Activated naive CD8-positive, alpha-beta T cell treated with anti-CD3 and anti-CD28 coated beads, Interleukin-2, amount 50 U/mL, for 16 hours (primary cell): ENCODE data around the gene PPP4R3A.
"Not testable (repeated sequence)": the region's sequence is repeated elsewhere in the genome, so short reads cannot be mapped to it uniquely, and the experiment has no call there.

Experiments used
- DNase-seq: peaks from one replicate; pipeline ENCODE4 v3.0.0-alpha.2; 2020; ENCODE audit warnings: low read depth, low spot score

PPP4R3A gene

DNA sequence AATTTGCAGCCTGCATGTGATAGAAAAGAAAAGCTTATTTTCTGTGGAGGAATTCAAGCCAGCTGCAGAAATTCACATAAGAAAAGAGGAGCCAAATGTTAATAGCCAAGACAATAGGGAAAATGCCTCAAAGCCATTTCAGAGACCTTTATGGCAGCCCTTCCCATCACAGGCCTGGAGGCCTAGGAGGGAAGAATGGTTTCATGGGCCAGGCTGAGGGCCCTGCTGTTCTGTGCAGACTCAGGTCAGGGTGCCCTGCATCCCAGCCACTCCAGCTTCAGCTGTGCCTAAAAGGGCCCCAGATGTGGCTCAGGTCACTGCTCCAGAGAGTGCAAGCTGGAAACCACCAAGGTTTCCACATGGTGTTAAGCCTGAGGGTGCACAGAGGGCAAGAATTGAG lies 71.3 kb downstream of the PPP4R3A start:
- no peak for DNase-seq

DNA sequence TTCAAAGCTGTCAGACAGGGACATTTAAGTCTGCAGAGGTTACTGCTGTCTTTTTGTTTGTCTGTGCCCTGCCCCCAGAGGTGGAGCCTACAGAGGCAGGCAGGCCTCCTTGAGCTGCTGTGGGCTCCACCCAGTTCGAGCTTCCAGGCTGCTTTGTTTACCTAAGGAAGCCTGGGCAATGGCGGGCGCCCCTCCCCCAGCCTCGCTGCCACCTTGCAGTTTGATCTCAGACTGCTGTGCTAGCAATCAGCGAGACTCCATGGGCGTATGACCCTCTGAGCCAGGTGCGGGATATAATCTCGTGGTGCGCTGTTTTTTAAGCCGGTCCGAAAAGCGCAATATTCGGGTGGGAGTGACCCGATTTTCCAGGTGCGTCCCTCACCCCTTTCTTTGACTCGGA lies 73.8 kb downstream of the PPP4R3A start:
- DNase-seq = not testable (repeated sequence)

DNA sequence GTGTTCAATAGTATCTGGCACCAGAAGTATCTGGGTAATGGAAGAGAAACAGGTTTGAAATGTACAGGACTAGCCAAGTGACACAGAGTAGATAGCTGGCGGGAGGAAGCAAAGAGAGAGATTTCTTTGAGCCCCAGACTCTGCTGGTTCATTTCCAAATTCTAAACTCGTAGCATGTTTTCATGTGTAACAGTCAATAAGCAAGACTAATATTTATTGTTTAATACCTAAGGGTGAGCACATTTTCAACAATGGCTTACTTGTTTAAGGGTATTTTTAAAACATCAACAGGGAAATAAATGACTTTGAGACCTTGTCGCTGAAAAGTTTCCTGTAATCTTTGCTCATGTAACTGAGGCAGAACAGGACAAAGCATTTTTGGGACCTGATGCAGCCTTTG lies 80.7 kb downstream of the PPP4R3A start:
- no peak for DNase-seq

DNA sequence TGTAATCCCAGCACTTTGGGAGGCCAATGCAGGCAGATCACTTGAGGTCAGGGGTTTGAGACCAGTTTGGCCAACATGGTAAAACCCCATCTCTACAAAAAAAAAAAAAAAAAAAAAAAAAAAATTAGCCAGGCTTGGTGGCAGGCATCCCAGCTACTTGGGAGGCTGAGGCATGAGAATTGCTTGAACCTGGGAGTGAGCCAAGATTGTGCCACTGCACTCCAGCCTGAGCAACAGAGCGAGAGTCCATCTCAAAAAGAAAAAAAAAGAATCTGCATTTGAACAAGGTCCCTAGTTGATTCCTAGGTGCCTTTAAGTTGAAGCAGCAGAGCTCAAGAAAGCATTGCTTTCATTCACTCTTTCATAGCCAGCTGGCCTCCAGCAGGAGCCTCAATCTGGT lies 81.2 kb downstream of the PPP4R3A start:
- DNase-seq = not testable (repeated sequence)

DNA sequence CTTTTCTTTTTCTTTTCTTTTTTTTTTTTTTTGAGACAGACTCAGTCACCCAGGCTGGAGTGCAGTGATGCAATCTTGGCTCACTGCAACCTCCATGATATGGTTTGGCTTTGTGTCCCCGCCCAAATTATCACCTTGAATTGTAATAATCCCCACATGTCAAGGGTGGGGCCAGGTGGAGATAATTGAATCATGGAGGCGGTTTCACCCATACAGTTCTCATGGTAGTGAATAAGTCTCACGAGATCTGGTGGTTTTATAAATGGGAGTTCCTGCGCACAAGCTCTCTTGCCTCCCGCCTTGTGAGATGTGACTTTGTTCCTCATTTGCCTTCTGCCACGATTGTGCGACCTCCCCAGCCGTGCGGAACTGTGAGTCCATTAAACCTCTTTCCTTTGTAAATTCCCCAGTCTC lies 84.6 kb downstream of the PPP4R3A start:
- DNase-seq = not testable (repeated sequence)

DNA sequence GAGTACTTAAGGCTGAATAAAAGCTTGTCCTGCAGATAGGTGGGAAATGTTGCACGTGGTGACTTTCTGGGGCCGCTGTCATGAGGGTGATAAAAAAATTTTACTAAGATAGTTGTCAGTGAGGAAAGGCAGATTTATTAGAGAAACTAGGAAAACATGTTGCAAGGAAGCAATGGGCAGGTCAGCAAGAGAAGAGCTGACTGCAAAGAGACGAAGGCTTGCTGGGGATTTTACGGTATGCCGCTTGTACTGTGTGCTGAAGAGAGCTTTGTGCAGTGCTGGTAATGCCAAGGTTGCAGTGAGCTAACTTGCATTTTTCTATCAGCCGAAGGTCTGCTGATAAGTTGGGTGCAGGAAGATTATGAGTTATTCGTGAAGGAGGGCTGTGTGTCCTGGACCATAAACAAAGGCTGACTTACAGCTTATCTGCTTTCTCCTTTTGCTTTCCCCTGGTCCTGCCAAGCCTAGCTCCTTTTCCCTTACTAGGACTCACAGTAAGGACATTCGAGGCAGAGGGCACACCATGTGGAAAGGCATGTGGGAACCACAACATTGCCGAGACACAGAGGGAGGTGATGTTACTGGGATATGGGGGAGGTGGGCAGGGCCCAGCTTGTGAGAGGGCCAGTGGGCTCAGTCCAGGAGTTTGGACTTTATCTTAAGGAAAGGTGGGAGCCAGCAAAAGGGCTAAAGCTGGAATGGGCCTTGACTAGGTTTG lies 85.1 kb downstream of the PPP4R3A start:
- no peak for DNase-seq

DNA sequence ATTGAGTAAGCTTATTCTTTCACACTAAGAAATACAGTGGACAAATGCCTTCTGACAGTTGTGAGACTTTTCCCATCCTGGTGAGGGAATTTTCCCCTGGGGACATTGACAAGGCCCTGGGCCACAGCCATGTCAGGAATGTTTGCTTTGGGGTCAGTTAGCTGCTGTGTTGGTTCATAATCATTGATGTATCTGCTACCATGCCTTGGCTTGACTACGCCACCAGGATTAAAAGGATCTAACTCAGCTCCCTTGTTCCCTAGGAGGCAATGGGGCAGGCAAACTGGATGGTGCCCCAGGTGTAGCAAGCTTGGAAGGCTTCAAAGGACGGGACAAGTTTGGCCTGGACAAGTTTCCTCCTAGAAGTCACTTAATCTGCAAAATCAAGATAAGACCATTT lies 89.4 kb downstream of the PPP4R3A start:
- no peak for DNase-seq

DNA sequence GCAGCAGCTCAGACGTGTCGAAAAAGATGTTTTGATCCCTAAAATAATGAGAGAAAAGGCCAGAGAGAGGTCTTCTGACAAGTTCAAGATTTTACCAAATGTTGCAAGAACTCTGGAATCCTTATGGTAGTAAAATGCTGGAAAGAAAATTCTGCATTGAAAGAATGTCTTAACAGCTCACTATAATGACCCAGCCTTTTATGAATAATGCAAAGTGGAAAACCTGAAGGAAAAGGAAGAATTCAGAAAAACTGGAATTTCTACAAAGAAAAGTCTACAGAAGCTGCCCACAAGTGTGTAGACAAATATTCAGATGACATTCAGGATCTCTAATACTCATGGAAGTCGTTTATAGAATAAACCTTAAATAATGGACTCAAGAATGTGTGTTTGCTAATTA lies 90.7 kb downstream of the PPP4R3A start:
- DNase-seq = no peak

DNA sequence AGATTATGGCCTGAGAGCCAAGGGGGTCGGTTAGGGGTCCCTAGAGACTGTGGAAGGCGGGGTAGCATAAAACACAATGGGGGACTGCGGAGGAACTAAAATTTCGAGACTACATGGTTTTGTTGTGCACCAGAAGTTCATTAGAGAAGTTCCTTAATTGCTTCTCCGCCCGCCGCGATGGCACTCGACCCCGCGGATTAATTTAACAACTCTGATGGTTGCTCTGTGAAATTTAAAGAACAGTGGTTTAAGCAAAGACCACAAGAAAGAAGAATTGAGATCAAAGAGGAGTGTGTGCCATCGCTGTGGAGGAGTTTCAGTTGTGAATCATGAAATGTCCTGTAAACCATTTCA lies 91.1 kb downstream of the PPP4R3A start:
- no peak for DNase-seq

DNA sequence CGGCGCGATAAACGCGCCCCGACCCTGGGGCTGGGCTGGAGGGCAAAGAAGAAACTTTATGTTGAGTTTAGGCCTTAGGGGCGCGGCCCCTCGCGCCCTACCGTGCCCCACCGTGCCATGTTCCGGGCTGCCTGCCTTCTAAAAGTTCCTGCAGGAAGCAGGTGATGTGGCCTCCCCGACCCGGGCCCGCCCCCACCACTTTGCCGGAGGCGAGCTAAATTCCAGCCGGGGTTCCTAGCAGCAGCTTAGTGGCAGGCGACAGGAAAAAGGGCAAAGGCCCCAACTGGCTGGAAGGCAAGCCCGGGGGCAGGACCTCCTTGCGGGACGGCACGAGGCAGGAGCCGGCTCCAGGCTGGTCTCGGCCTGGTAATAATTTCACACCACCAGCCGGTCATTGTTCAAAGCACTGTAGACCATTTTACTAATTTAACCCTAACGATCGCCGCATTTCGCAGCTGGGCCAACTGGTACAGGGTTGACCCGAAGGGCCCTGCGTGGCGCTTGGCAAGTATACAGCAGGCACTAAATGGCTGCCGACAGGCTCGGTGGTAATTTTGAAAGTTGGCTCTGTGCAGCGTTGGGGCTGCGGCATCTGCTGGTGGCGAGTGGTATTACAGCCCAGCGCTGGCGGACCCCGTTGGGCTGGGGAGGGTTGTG lies 91.6 kb downstream of the PPP4R3A start:
- DNase-seq = peak; percentile 67

DNA sequence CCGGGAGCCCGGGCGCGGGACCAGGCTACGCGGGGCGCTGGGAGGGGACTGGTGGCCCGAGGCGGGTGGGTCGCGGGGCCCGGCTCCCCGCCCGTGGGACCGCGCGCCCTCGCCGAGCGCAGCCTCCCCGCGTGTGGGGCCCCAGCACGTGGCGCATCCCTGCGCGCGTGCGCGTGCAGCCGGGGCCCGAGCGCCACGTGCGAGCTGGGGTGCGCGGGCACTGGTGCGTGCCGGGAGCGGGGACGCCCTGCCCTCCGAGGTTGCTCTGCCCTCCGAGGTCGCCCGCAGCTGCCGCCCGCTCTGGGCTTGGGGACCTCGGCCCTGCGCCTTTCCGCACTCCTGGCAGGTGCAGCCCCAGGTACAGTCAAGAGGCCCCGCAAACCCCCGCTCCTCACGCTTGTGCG lies 92.1 kb downstream of the PPP4R3A start:
- no peak for DNase-seq

DNA sequence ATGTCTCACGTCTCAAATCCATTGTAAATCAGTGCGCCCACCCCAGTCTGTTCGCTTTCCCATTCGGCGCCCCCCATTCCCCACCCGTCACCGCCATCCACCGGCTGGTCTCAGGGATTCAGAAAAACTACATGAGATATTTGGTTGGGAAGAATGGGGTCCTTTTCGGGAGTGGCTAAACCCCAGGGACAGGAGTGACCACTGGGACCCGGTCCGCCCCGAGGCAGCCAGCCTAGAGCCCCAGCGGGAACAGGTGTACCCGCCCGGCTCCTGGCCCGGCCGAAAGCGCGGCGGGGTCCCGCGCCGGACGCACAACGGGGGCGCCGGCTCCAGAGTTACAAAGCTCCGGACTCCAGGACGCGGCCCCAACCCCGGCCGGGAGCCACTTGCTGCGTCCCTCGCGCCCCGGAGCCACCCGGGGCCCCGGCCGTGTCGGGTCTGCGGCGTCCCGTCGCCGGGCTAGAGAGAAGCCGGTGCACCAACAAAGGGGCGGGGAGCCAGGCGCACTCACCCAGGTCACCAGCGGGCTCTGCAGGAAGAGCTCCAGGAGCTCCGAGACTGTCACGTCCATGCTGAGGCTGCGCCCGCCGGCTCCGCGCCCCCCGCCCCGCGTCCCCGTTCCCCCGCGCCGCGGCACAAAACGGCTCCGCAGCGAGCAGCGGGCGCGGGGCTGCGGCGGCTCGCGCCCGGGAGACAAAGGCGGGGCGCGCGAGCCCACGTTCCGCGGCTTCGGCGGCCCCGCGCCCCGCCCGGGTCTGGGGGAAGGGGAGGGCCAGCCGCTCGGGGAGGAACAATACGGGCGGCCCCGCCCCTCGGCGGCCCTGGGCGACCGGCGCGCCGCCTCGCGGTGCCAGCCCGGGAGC lies 92.8 kb downstream of the PPP4R3A start, which contains the start of gene CCDC88C:
Gene CCDC88C (minus strand): TSS at position 701 of the 863 bp plus-strand sequence. CDS start 130 bp downstream, at position 571.
- DNase-seq = peak; percentile 55

DNA sequence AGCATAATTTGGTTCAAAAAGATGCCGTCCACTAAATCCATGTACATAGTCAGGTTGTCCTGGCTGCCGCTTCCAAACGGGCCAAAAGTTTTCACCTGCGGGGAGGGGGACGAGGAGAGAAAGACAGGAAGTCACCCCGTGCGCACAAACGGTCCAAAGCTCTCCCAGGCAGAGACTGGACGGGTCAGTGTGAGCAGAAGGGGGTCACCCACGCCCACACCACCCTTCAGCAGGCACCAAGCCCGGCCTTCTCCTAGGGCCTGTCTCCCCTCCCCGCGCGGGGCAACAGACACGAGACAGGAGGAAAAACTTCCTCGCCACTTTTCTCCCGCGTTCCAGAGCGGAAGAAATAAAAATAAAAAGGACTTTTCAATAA lies 93.4 kb downstream of the PPP4R3A start:
- no peak for DNase-seq

DNA sequence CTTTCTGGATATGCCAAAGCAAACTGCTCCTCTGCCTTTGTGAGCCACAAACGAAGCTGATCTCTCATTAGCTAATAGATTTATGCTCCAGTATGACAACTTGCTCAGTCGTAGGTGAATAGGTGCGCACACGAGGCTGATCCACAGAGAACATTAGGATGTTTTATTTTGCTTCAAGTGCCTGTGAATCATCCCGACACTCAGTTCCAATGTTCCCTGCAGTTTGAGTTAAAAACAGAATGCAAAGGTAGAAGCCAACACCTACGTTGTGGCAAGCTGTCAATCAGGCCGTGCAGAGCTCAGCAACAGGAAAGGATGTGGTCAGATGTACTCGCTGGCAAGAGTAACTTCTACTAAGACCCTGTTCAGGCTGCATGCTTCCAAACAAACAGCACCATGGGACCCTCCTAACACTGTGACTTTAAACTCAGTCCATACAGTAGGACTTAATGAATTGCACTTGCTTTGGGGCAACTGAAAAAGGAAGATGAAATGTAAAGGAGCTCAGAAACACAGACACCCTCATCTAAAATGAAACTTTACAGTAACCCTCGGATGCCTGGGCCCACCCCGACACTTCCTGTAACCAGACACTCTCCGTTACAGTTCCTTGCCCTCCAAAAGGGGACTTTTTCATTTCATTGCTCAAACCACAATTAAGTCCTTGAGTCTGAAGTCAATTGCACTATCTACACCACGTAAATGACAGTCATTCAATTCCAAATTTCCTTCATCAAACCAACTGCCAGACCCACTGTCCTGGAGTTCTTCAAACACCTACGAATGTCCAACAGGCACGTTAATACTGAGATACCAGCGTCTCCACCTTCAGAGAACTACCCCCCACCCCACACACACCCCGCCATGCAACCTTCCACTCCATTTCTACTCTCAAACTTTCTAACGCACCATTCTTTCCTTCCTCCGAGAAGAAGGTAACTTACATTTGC lies 94.0 kb downstream of the PPP4R3A start:
- DNase-seq = no peak

DNA sequence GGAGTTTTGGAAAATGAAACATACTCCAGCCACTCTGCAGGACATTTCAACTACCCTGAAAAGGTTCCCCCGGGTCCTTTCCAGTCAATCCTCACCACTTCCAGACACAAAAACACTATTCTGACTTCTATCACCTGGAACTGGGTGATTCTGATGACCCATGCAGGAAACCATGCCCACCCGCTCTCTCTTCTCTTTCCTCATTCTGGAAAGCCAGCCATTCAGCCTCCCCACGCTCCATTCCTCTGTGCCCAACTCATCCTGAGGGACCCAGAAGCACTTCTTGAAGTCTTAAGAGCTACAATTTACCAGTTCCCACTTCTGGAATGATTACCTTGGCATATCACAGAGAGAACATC lies 95.7 kb downstream of the PPP4R3A start:
- no peak for DNase-seq

DNA sequence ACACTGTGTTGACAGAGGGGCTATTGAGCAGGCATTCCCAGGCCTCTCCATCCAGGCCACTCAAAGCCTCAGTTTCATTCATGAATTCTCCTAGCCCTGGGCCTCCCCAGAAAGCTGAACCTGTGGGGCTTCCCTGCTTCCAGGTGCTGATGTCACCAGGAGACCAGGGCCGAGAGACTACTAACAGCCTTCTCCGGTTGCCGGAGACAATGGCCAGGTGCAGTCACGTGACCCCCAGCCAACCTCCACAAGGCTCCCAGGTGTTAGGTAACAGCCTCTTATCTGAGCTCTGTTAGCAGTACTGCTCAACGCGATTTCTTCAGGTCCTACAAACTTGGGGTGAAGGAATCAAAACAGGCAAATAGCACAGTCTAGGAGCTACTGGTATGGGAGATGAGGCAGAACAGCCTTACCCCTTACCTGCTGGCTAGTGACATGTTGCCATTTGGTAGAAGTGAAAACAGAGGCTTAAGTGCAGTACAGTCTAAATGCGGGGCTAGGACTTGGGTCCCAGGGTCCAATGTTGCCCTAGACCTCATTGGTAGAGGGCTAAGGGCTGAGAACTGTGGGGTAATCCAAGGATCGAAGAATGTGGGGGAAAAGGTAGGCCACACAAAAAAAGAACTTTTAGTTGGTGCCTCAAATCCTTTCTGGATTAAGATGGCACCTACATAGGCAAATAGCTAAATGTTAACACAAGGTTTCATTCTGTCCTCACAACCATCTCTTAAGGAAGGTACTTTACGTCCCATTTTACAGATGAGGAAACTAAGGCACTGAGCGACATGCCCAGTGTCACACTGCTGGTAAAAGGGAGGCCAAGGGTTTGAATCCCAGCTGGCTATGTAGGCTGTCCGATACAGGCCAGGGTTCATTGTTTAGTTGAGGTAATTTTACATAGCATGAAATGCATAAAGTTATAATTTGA lies 96.3 kb downstream of the PPP4R3A start:
- DNase-seq = no peak

DNA sequence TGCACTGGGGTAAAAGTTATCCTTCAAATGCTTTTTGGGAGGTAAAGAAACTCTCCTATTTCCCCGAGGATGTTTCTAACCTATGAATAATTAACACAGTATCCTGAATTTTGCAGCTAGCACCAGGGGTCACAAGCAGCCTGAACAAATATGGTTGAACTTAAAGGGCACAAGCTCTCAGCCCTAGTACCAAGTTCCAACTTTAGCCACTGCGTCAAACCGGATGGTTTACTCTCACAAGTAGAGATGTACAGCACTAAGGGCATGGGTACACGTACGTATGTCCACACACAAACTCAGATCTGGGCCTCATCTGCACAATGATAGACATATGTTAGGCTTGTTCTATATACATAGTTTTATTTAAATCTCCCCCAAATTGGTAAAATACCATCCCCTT lies 97.2 kb downstream of the PPP4R3A start:
- no peak for DNase-seq

DNA sequence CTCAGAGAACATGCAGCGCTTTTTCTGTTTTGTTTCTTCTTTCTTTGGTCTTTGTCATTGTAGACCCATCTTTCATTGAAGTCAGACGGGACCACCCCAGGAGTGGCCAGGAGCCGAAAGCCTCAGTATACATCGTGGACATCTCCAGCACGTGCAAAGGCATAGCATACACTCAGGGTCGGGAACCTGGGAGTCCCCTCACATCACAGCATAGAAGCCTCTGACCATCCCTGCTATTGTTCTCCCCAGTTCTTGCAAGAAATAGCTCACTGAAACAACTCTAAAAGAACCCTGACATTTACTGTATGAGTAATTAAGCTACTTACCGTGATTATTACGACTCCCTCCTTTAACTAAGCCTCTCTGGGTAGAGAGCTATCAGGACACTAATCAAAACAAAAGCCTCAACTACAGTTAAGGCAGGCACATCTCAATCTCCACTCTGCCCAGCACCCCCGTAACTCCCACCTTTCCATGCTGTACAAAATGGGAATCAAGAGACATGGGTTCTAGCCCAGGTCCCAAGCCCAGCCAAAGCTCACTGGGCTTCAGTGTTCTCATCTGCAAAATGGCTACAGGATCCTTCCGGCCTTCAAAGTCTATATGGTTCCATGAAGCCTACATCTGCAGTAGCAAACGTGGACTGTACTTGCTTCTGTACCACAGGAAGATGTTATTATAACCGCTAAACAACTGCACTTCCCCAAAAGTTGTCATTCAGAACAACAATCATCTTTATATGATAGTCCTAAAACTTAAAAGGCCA lies 99.2 kb downstream of the PPP4R3A start:
- DNase-seq = no peak

DNA sequence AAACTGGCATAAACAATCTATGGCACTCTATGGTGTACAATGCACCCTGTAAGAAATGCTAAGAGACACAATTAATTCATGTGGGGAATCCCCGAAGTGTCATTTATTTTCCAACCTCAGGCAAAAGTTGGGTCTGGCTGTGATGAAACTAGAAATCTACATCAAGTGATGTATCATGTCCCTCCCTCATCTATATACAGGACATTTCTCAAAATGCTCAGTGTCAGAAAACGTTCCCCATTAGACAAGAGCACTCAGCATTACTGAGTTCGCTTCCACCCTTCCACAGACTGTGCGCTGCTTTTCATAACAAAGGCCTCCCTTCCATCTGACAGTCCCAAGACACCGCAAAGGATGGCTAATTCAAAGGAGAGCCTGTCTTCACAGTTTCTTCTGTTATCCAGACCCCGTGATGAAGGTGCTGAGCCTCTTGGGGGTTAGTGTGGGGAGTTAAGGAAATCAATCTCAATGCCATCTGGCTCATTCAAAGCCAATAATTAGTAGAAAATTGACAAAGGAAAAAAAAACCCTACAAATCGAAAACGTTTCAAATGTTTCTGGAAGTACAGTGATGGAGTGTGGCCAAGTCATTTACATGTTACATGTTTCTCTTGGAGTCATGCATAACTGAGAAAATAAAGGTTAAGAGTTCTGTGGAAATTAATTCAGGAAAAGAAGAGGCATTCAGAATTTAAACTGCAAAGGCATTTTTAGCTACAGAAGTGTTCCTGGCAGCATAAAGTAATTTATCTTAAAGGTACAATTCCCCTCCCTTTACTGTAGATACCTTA lies 100.0 kb downstream of the PPP4R3A start:
- DNase-seq = no peak
